ENCODE data around the gene KIZ.

DNA sequence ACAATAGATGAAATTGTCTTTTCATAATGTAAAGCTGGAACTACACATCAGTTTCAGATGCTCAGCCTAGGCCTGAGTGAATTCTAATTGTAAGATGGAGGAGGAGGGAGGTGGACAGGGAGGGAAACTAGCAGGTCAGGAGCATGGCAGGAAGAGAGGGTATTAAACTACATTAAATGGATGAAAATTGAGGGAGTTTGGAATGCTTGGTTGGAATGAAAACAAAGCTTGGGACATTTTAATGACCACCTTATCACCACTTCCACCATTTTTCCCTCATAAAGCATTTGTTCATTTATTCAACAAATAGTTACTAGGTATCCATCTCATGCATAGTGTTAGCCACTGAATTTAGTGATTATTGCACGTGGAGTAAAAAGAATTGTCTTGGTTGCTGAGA lies 65.0 kb downstream of the KIZ start:
- TF ChIP-seq, protein P1, sequence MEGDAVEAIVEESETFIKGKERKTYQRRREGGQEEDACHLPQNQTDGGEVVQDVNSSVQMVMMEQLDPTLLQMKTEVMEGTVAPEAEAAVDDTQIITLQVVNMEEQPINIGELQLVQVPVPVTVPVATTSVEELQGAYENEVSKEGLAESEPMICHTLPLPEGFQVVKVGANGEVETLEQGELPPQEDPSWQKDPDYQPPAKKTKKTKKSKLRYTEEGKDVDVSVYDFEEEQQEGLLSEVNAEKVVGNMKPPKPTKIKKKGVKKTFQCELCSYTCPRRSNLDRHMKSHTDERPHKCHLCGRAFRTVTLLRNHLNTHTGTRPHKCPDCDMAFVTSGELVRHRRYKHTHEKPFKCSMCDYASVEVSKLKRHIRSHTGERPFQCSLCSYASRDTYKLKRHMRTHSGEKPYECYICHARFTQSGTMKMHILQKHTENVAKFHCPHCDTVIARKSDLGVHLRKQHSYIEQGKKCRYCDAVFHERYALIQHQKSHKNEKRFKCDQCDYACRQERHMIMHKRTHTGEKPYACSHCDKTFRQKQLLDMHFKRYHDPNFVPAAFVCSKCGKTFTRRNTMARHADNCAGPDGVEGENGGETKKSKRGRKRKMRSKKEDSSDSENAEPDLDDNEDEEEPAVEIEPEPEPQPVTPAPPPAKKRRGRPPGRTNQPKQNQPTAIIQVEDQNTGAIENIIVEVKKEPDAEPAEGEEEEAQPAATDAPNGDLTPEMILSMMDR (IDR thresholded peaks at IDR 0.05; ENCODE audit: borderline replicate concordance, extremely low read depth, low read length, poor library complexity, severe bottlenecking) = no peak
- TF ChIP-seq EZH2 (IDR thresholded peaks at IDR 0.05; ENCODE audit: borderline replicate concordance, low read depth, low read length, severe bottlenecking) = no peak

Data from DND-41 (cell line).